Jurkat, Clone E6-1 (cell line): ENCODE measurements around the gene CLIP2.
A peak's percentile ranks its signal among the peaks of the same experiment; 100 is the strongest.
"Not testable (repeated sequence)": the region's sequence is repeated elsewhere in the genome, so short reads cannot be mapped to it uniquely, and the experiment has no call there.

Source experiments
- DNase-seq: peaks from one replicate; pipeline ENCODE4 v3.0.0-alpha.2; 2011; ENCODE audit warnings: low read depth, low spot score
- H3K4me3 ChIP-seq: 2 replicates; pipeline ENCODE4 v1.5.1; 2011; ENCODE audit warnings: mild to moderate bottlenecking, low read length, control low read depth, moderate library complexity

Gene CLIP2

GRCh38 chr7:74320645-74321221, 31.5 kb downstream of the CLIP2 start:
- H3K4me3 ChIP-seq: no peak overlapping the region
- no peak for DNase-seq

GRCh38 chr7:74322892-74323291, 33.7 kb downstream of the CLIP2 start:
- H3K4me3 ChIP-seq, DNase-seq: not testable (repeated sequence)

DNA sequence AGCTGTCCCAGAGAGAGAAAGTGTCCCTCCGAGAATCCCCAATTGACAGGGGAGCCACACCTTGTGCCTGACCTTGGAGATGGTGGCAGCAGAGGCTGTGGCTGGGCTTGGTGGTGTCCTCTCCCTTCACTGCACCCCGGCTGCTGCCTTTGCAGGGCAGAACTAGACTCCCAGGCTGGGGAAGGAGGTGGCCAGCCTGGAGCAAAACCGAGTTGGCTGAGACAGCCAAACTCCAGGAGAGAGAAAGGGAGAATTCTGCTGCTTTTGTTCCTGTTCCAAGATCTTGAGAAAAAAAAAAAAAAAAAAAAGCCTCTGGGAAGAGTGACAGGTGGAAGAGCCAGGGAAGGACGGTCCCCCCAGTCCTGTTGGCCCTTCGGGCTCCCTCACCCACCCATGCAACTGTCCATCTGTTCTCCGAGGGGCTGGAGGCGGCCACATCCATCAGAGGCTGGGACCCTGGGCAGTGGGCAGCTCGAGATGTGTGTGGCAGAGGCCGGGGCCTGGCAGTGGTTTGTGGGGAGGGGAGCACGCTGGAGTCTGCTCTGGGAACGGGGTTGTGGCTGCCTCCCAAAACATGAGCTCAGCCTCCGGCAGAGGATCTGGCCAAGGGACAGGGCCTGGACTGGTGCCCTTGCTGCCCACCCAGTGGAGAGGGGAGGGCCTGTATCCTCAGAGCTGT, 35.5 kb downstream of the CLIP2 start:
- no peak for DNase-seq
- no peak overlapping the region for H3K4me3 ChIP-seq

DNA sequence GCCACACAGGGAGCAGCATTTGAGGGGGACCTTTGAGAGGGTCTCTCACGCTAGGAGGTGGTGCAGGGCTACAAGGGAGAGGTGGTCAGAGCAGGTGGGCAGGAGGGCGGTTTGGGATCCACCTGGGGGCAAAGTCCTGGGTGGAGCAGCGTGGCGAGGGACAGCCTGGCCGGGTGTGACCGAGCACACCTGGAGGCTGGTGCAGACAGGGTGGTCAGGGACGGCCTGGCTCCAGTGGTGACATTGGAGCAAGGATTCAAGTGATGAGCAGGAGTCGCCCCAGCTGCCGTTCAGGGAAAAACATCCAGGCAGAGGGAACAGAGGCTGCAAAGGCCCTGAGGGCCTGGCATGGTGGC, 36.0 kb downstream of the CLIP2 start:
- H3K4me3 ChIP-seq: no peak overlapping the region
- no peak for DNase-seq

- no peak for DNase-seq
- H3K4me3 ChIP-seq: no peak overlapping the region
Measured at GRCh38 chr7:74329225-74329624, 40.0 kb downstream of the CLIP2 start.

DNA sequence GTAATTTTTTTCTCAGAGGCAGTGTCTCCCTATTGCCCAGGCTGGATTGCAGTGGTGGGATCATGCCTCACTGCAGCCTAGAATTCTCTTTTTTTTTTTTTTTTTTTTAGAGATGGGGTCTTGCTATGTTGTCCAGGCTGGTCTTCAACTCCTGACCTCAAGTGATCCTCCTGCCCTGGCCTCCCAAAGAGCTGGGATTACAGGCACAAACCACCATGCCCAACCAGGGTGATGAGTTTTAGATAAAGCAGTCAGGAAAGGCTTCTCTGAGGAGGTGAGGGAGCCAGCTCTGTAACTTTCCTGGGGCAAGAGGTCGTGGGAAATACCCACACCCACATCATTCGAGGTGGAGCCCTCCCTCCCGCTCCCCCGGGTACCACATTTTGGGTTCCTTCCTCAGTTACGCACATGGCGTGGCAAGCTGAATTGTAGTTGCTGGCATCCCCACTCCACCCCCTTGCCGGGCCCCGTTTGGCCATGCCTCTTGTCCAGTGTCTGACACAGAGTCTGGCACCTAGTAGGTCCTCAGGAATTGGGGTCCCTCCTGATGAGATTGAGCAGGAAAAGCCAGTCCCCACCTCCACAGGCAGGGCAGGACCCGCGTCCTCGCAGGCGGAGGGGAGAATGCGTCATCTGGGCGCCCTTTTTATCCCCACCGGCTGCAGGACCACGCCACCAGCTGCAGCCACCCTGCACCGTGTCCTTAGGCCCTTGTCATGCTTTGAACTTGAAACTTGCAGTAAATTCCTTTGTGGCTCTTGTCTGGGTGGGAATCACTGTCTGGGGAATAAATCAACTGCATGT, 43.4 kb downstream of the CLIP2 start:
- H3K4me3 ChIP-seq: no peak overlapping the region
- DNase-seq: no peak

DNA sequence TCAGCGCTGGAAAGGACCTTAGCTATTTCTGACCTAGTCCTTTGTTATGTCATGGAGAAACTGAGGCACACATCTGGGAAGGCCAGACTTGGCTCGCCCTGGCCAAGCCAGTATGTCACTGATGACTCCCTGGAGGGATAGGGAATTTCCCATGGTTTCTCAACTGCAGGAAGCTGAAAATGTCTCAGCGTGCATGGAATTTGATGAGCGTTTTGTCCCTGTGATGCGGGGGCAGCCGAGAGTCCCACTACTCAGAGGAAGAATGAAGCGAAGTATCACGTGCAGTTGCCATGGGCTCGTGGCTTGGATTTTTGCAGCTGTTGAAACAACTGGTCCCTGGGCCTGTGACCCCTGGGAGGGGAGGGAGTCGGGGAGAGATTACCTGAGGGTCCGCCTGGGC, 44.8 kb downstream of the CLIP2 start:
- H3K4me3 ChIP-seq: no peak overlapping the region
- DNase-seq: no peak

GRCh38 chr7:74337926-74338325, 48.7 kb downstream of the CLIP2 start:
- no peak overlapping the region for H3K4me3 ChIP-seq

GRCh38 chr7:74338366-74339108, 49.3 kb downstream of the CLIP2 start:
- DNase-seq: peak; percentile 19
- H3K4me3 ChIP-seq: peak overlapping the region; percentile 20; the same call in 1 of the 2 replicates

More at GRCh38 chr7:74337926-74338325, 48.7 kb downstream of the CLIP2 start:
- DNase-seq: peak; percentile 48

DNA sequence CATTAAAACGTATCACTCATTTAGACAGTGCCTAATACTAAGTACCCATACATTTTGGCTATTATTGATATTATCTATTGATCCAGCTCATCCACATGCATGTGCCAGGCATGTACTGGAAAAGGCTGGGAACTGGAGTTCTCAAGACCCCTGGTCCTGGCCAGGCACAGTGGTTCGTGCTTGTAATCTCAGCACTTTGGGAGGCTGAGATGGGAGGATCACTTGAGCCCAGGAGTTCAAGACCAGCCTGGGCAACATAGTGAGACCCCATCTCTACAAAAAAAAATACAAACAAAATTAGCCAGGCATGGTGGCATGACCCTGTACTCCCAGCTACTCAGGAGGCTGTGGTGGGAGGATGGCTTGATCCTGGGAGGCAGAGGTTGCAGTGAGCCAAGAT, 50.4 kb downstream of the CLIP2 start:
- H3K4me3 ChIP-seq, DNase-seq: not testable (repeated sequence)

DNA sequence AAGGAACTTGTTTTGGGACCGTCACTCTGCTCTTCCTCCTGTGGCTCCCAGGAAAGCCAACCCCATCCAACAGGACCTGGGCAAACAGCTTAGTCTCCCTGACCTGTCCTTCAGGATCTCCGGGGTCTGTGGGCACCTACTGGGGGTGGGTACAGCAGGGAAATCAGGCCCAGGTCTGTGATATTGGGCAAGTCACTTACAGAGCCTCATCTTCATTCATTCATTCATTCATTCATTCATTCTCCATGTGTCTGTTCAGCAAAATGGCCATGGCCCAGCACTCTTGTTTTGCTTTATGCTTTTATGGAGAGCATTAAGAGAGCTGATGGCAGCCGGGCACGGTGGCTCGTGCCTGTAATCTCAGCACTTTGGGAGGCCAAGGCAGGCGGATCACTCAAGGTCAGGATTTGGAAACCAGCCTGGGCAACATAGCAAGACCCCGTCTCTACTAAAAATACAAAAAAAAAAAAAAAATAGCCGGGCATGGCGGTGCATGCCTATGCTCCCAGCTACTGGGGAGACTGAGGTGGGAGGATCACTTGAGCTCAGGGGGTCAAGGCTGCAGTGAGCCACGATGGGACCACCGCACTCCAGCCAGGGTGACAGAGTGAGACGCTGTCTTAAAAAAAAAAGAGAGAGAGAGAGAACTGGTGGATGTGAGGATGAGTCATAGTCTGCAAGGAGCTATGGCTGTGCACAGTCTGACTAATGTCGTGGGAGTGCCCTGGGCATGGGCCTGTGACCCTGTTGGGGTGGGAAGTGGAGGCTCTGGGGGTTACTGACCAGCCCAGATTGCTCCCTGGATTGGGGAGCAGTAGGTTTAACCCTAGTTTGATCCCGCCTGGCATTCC, 54.3 kb downstream of the CLIP2 start:
- H3K4me3 ChIP-seq: no peak overlapping the region
- no peak for DNase-seq

- no peak for DNase-seq
- H3K4me3 ChIP-seq: no peak overlapping the region
Measured at GRCh38 chr7:74344132-74344496, 54.9 kb downstream of the CLIP2 start.

- DNase-seq: no peak
- H3K4me3 ChIP-seq: no peak overlapping the region
Measured at GRCh38 chr7:74344786-74345185, 55.6 kb downstream of the CLIP2 start.

GRCh38 chr7:74345970-74346369, 56.8 kb downstream of the CLIP2 start:
- DNase-seq: no peak
- no peak overlapping the region for H3K4me3 ChIP-seq

DNA sequence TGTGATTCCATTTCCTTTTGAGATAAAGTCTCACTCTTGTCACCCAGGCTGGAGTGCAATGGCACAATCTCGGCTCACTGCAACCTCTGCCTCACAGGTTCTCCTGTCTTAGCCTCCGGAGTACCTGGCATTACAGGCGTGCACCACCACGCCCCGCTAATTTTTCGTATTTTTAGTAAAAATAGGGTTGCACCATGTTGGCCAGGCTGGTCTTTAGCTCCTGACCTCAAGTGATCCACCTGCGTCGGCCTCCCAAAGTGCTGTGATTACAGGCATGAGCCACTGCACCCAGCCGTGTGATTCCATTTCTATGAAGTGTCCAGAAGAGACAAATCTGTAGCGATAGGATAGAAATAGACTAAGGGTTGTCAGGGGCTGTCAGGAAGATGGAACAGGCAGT, 60.4 kb downstream of the CLIP2 start:
- H3K4me3 ChIP-seq: no peak overlapping the region
- no peak for DNase-seq

DNA sequence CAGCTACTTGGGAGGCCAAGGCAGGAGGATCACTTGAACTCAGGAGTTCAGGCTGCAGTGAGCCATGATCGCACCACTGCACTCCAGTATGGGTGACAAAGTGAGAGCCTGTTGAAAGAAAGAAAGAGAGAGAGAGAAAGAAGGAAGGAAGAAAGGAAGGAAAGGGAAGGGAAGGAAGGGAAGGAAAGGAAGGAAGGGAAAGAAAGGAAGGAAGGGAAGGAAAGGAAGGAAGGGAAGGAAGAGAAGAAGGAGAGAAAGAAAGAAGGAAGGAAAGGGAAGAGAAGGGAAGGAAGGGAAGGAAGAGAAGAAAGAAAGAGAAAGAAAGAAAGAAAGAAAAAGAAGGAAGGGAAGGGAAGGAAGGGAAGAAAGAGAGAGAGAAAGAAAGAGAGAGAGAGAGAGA, 61.5 kb downstream of the CLIP2 start:
- H3K4me3 ChIP-seq: no peak overlapping the region
- no peak for DNase-seq

DNA sequence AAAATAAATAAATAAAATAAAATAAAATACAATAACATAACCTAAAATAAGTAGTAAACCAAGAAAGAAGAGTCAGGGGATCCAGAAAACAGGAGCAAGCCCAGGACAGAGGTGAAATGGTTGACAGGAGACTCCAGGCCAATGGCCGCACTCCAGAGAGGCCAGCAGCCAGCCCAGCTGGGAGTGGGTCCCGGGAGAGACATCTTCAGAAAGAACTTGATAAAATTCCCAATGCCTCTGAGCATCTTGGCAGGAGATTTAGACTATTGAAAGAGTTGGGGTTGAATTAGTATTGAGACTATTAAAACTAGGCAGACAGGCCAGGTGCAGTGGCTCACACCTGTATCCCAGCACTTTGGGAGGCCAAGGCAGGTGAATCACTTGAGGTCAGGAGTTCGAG, 62.6 kb downstream of the CLIP2 start:
- no peak overlapping the region for H3K4me3 ChIP-seq
- no peak for DNase-seq

GRCh38 chr7:74352551-74353138, 63.4 kb downstream of the CLIP2 start:
- not testable (repeated sequence) for H3K4me3 ChIP-seq, DNase-seq

- H3K4me3 ChIP-seq: no peak overlapping the region
- DNase-seq: no peak
Measured at GRCh38 chr7:74354009-74354408, 64.8 kb downstream of the CLIP2 start.
